B cell (primary cell): ENCODE measurements around the gene ANTXR1. TPM values are rescaled to one million over a fixed set of nuclear protein-coding genes. Genes with fewer than 3 reads are reported as not detected.

Source experiments
- ATAC-seq: fragments of 200-7000 bp; cut with Tn5 transposase; one replicate; pipeline ENCODE4 v1.10.0; 2021; ENCODE audit warnings: low read depth, mild to moderate bottlenecking, moderate number of reproducible peaks, moderate library complexity
- CTCF ChIA-PET: fragments of 350-600 bp; sonication (Branson Sonifier 250); formaldehyde crosslinking; loops from one replicate; lab custom pipeline; 2021; ENCODE audit warnings: antibody characterized with exemption, inconsistent platforms; lab: Charles Lee
- POLR2A ChIA-PET: fragments of 350-600 bp; sonication (Branson Sonifier 250); formaldehyde crosslinking; loops from one replicate; lab custom pipeline; 2021; ENCODE audit warnings: antibody characterized with exemption; lab: Charles Lee
- DNase-seq: peaks from one replicate; pipeline ENCODE4 v3.0.0; 2013
- H2AFZ ChIP-seq: 2 replicates; pipeline ENCODE4 v1.6.1; 2012; ENCODE audit warnings: mild to moderate bottlenecking, low read depth, low read length; ENCODE audit not compliant: insufficient read depth, poor library complexity, severe bottlenecking
- H3K27ac ChIP-seq, 2 donors: 1 replicate in 1 of 2; 2 replicates in 1 of 2; pipeline ENCODE4 v1.5.1; 2012 to 2013; ENCODE audit warnings: low read length in 2 of 2, mild to moderate bottlenecking in 2 of 2, moderate library complexity in 1 of 2
- H3K27me3 ChIP-seq, 4 experiments: fragments of 200-600 bp in 1 of 4; sonication (generic) in 1 of 4; replicated peaks in 1 of 4; 1 replicate in 2 of 4; 2 replicates in 2 of 4; pipeline versions ENCODE4 v1.6.1 to v1.7.0; 2013 to 2016; ENCODE audit warnings: low read length in 3 of 4, mild to moderate bottlenecking in 2 of 4, mixed read lengths in 1 of 4, moderate library complexity in 1 of 4; ENCODE audit not compliant: insufficient read depth in 4 of 4, control insufficient read depth in 3 of 4; ENCODE audit errors: control extremely low read depth in 1 of 4
- H3K36me3 ChIP-seq, 2 experiments: replicated peaks in 1 of 2; 1 replicate in 1 of 2; 2 replicates in 1 of 2; pipeline versions ENCODE4 v1.6.1 to v1.7.1; 2013; ENCODE audit warnings: low read length in 1 of 2; ENCODE audit not compliant: insufficient read depth in 2 of 2, control insufficient read depth in 1 of 2; ENCODE audit errors: control extremely low read depth in 1 of 2, extremely low read depth in 1 of 2
- H3K4me1 ChIP-seq, 2 donors: fragments of 200-600 bp in 1 of 2; sonication (generic) in 1 of 2; 1 replicate in 1 of 2; 2 replicates in 1 of 2; pipeline versions ENCODE4 v1.5.1 to v1.6.1; 2013 to 2017; ENCODE audit warnings: low read length in 2 of 2; ENCODE audit not compliant: control insufficient read depth in 2 of 2, insufficient read depth in 2 of 2
- H3K4me2 ChIP-seq: replicated peaks from 2 replicates; pipeline ENCODE3; 2012; ENCODE audit warnings: mild to moderate bottlenecking, low read depth, low read length; ENCODE audit not compliant: poor library complexity, severe bottlenecking
- H3K4me3 ChIP-seq, 5 experiments: fragments of 200-600 bp in 1 of 5; sonication (generic) in 1 of 5; 1 replicate in 3 of 5; 2 replicates in 2 of 5; pipeline versions ENCODE4 v1.5.1 to v1.7.0; 2011 to 2016; ENCODE audit warnings: low read length in 4 of 5, mild to moderate bottlenecking in 4 of 5, low read depth in 2 of 5, control low read depth in 1 of 5, moderate library complexity in 1 of 5; ENCODE audit not compliant: insufficient read depth in 1 of 5; ENCODE audit errors: control extremely low read depth in 1 of 5, extremely low read depth in 1 of 5
- H3K79me2 ChIP-seq: fragments of 200-600 bp; sonication (generic); one replicate; pipeline ENCODE4 v1.6.0; 2016; ENCODE audit warnings: low read length; ENCODE audit not compliant: control insufficient read depth, insufficient read depth
- H3K9ac ChIP-seq: fragments of 200-600 bp; sonication (generic); 2 replicates; pipeline ENCODE4 v1.6.1; 2017; ENCODE audit warnings: mild to moderate bottlenecking, low read length, moderate library complexity
- H3K9me3 ChIP-seq, 3 donors: one replicate each; pipeline versions ENCODE4 v1.6.1 to v1.7.1; 2013; ENCODE audit warnings: low read length in 2 of 3; ENCODE audit not compliant: control insufficient read depth in 2 of 3, insufficient read depth in 1 of 3; ENCODE audit errors: control extremely low read depth in 1 of 3
- H4K20me1 ChIP-seq: 2 replicates; pipeline ENCODE4 v1.6.0; 2012; ENCODE audit warnings: mild to moderate bottlenecking, low read length; ENCODE audit not compliant: insufficient read depth, control insufficient read depth, poor library complexity, severe bottlenecking
- H3K27ac Mint-ChIP-seq: one replicate; pipeline ENCODE4 v1.8.0; 2021; ENCODE audit warnings: mixed read lengths
- H3K27me3 Mint-ChIP-seq: one replicate; pipeline ENCODE4 v1.8.0; 2021; ENCODE audit warnings: mixed read lengths
- H3K4me1 Mint-ChIP-seq: one replicate; pipeline ENCODE4 v1.8.0; 2021; ENCODE audit warnings: mixed read lengths
- H3K4me3 Mint-ChIP-seq: one replicate; pipeline ENCODE4 v1.8.0; 2021; ENCODE audit warnings: mixed read lengths
- H3K9me3 Mint-ChIP-seq: one replicate; pipeline ENCODE4 v1.8.0; 2022; ENCODE audit warnings: mixed read lengths; ENCODE audit not compliant: insufficient read depth
- EZH2 ChIP-seq: IDR thresholded peaks from 2 replicates; pipeline ENCODE4 v1.6.1; 2012; ENCODE audit warnings: borderline replicate concordance, low read depth, mild to moderate bottlenecking, moderate library complexity, low read length; ENCODE audit not compliant: insufficient read depth, poor library complexity, severe bottlenecking
- WGBS: methylation state at CpG from one replicate; pipeline ENCODE4 v1.1.5; 2013; ENCODE audit warnings: missing lambda C conversion rate; ENCODE audit not compliant: insufficient coverage; 5-methylcytosine and 5-hydroxymethylcytosine counted together
- intact Hi-C: fragments of 100-400 bp; cut with micrococcal nuclease; formaldehyde crosslinking; loops from one replicate; pipeline ENCODE4 v1.10.0; 2022
- polyA plus RNA-seq: library from polyadenylated mRNA; depleted of rRNA; stranded (reverse); fragments of >200 nt; gene quantifications from 2 replicates; pipeline ENCODE4 v1.2.3, GENCODE V29; 2012
- total RNA-seq, 2 donors: library from RNA; stranded (reverse); fragments of 120-200 nt in 1 of 2; gene quantifications; 1 replicate in 1 of 2; 2 replicates in 1 of 2; pipeline versions ENCODE4 v1.2.3 to v1.2.4, GENCODE V29; 2013 to 2022
- TF ChIP-seq, protein P1 (sequence below): fragments of 200-600 bp; IDR thresholded peaks from one replicate; pipeline ENCODE4 v1.8.0; 2022; ENCODE audit warnings: antibody characterized with exemption, mild to moderate bottlenecking

ANTXR1 gene
- total and polyA plus RNA-seq, 2 donors (not counting 1 experiment from before 2014, with no cell fraction given), result not detected

DNA sequence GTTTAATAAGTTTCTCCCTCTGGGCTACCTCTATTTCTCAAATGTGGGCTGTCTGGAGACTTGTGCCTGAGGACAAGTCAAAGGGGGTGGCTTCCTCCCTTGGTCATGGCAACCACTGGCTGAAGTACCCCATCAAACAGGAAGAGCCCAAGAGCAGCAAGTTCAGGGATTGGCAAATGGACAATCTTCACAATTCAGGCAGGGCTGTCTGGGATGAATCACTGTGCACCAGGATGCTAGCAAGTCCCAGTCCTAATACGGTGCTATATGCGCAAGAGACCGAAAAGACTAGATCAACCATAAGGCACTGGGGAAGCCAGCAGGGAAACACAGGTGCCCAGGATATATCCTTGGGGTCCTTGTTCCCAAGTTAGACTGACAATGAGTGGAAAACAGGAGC is 75.5 kb downstream of the ANTXR1 start:
- ATAC-seq (no peak), DNase-seq (no peak)
- ChIA-PET POLR2A (no interaction called here), CTCF (no interaction called here)
- H3K4me1 ChIP-seq, result no peaks in the 10 kb centered on the region
- no peak overlapping the region for H3K4me3 ChIP-seq
- no peak overlapping the region for H2AFZ ChIP-seq
- H3K4me1 Mint-ChIP-seq, result no peaks in the 10 kb centered on the region
- no peak overlapping the region for H3K27ac ChIP-seq
- 100% methylated on average over 3 of the region's 3 CpGs for WGBS
- H3K9me3 Mint-ChIP-seq, result no peaks in the 10 kb centered on the region
- H3K4me3 Mint-ChIP-seq, result no peak overlapping the region
- H3K9ac ChIP-seq, result no peak overlapping the region
- peaks cover 49% of the 10 kb centered on the region for H3K27me3 Mint-ChIP-seq
- no peak overlapping the region for H3K4me2 ChIP-seq
- no peaks in the 10 kb centered on the region for H3K9me3 ChIP-seq
- H3K36me3 ChIP-seq, result no peaks in the 10 kb centered on the region
- H3K27me3 ChIP-seq, result peaks cover 0 to 13% (median 4%) of the 10 kb centered on the region in 4 experiments
- TF ChIP-seq, protein P1, sequence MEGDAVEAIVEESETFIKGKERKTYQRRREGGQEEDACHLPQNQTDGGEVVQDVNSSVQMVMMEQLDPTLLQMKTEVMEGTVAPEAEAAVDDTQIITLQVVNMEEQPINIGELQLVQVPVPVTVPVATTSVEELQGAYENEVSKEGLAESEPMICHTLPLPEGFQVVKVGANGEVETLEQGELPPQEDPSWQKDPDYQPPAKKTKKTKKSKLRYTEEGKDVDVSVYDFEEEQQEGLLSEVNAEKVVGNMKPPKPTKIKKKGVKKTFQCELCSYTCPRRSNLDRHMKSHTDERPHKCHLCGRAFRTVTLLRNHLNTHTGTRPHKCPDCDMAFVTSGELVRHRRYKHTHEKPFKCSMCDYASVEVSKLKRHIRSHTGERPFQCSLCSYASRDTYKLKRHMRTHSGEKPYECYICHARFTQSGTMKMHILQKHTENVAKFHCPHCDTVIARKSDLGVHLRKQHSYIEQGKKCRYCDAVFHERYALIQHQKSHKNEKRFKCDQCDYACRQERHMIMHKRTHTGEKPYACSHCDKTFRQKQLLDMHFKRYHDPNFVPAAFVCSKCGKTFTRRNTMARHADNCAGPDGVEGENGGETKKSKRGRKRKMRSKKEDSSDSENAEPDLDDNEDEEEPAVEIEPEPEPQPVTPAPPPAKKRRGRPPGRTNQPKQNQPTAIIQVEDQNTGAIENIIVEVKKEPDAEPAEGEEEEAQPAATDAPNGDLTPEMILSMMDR, result no peak
- TF ChIP-seq EZH2, result no peak
- H4K20me1 ChIP-seq, result no peaks in the 10 kb centered on the region
- intact Hi-C loops, result no loop called here
- no peak overlapping the region for H3K27ac Mint-ChIP-seq
- H3K79me2 ChIP-seq, result no peaks in the 10 kb centered on the region

DNA sequence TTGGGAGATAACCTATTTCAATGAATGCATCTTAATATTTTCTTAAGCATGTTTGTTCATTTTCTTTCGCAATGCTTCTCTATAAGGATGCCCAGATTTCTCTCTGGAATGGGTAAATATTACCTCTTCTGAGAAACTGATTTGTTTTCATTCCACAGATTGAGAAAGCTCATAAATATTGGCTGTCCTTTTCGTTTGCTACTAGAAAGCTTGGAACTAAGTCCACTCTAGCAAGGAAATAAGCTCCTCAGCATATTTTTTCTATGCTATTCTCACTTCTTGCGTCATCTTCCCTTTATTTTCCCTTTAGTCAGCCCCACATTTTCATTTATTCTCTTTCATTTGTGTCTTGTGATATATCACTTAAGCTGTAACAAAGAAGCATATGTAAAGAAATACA is 76.3 kb downstream of the ANTXR1 start:
- intact Hi-C loops, result no loop called here
- Histone ChIP-seq H3K79me2 (no peaks in the 10 kb centered on the region), H4K20me1 (no peaks in the 10 kb centered on the region), H3K4me1 (no peaks in the 10 kb centered on the region), H3K9ac (no peak overlapping the region), H3K4me3 (no peak overlapping the region), H3K4me2 (no peak overlapping the region), H3K27me3 (peaks cover 0 to 13% (median 1%) of the 10 kb centered on the region in 4 experiments), H3K27ac (no peak overlapping the region), H3K36me3 (no peaks in the 10 kb centered on the region), H2AFZ (no peak overlapping the region), H3K9me3 (no peaks in the 10 kb centered on the region)
- no peak overlapping the region for H3K4me3 Mint-ChIP-seq
- ChIA-PET CTCF (no interaction called here), POLR2A (no interaction called here)
- TF ChIP-seq EZH2, result no peak
- TF ChIP-seq, protein P1, result no peak
- WGBS, result 83% methylated on average over 1 of the region's 3 CpGs
- ATAC-seq (no peak), DNase-seq (no peak)
- H3K27me3 Mint-ChIP-seq, result peaks cover 43% of the 10 kb centered on the region
- H3K9me3 Mint-ChIP-seq, result no peaks in the 10 kb centered on the region
- no peak overlapping the region for H3K27ac Mint-ChIP-seq
- H3K4me1 Mint-ChIP-seq, result no peaks in the 10 kb centered on the region
